Choroid plexus epithelial cell (primary cell): ENCODE data around the gene TPK1.

Experiments used
- DNase-seq: peaks from one replicate; pipeline ENCODE4 v3.0.0-alpha.2; 2010; ENCODE audit warnings: low read depth
- H3K4me3 ChIP-seq: 2 replicates; pipeline ENCODE4 v1.5.1; 2011; ENCODE audit warnings: low read depth, mild to moderate bottlenecking, control low read depth, low read length, moderate library complexity
- TF ChIP-seq, protein P1 (sequence below): conservative IDR thresholded peaks from 2 replicates; pipeline ENCODE4 v1.5.1; 2011; ENCODE audit warnings: low read depth, mild to moderate bottlenecking, control low read depth, inconsistent platforms, low read length, moderate library complexity

The TPK1 gene

DNA sequence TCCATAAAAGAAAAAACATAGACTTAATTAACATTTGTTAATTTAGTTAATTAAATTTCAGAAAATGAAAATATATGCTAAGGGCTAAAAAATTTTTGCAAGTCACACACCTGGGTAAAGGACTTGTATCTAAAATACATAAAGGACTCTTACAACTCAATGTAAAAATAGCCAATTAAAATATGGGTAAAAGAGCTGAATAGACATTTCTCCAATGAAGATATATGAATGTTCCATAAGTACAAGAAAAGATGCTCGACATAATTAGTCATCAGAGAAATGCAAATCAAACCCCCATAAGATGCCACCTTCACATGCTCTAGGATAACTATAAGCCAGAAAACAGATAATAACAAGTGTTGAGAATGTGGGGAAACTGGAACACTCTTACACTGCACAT is 288.0 kb downstream of the TPK1 start:
- no peak overlapping the region for H3K4me3 ChIP-seq
- DNase-seq, result no peak
- TF ChIP-seq, protein P1, sequence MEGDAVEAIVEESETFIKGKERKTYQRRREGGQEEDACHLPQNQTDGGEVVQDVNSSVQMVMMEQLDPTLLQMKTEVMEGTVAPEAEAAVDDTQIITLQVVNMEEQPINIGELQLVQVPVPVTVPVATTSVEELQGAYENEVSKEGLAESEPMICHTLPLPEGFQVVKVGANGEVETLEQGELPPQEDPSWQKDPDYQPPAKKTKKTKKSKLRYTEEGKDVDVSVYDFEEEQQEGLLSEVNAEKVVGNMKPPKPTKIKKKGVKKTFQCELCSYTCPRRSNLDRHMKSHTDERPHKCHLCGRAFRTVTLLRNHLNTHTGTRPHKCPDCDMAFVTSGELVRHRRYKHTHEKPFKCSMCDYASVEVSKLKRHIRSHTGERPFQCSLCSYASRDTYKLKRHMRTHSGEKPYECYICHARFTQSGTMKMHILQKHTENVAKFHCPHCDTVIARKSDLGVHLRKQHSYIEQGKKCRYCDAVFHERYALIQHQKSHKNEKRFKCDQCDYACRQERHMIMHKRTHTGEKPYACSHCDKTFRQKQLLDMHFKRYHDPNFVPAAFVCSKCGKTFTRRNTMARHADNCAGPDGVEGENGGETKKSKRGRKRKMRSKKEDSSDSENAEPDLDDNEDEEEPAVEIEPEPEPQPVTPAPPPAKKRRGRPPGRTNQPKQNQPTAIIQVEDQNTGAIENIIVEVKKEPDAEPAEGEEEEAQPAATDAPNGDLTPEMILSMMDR, result no peak

DNA sequence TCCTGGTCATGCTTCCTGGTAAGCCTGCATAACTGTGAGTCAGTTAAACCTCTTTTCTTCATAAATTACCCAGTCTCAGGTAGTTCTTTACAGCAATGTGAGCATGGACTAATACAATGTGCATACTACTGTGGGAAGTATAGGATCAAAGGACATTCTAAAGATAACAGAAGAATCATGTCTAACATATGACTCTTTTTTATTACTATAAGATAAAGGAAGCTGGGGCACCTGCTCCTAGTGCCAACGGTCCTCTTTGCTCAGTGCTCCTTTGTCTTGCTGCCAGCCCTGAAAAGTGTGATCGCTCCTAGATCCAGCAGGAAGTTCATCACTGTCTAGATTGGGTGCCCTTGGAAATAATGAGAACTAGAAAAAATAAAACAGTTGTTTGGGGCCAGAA is 289.1 kb downstream of the TPK1 start:
- TF ChIP-seq, protein P1, result no peak
- no peak overlapping the region for H3K4me3 ChIP-seq
- no peak for DNase-seq

DNA sequence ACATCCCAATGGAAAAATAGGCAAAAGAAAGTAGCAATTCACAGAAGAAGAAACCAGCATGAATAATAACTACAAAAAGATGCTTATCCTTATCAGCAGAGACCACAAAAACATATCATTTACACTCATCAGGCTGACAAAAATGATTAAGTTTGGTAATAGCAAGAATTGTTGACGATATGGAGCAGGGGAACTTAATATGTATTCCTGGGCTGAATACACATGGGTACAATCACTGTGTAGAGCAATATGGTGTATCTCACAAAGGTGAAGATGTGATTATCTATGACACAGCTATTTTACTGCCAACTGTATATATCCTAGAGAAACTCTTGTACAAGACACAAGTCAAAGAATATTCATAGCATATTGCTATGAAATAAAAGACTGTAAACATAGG is 290.5 kb downstream of the TPK1 start:
- DNase-seq, result no peak
- H3K4me3 ChIP-seq, result no peak overlapping the region
- TF ChIP-seq, protein P1, result no peak

DNA sequence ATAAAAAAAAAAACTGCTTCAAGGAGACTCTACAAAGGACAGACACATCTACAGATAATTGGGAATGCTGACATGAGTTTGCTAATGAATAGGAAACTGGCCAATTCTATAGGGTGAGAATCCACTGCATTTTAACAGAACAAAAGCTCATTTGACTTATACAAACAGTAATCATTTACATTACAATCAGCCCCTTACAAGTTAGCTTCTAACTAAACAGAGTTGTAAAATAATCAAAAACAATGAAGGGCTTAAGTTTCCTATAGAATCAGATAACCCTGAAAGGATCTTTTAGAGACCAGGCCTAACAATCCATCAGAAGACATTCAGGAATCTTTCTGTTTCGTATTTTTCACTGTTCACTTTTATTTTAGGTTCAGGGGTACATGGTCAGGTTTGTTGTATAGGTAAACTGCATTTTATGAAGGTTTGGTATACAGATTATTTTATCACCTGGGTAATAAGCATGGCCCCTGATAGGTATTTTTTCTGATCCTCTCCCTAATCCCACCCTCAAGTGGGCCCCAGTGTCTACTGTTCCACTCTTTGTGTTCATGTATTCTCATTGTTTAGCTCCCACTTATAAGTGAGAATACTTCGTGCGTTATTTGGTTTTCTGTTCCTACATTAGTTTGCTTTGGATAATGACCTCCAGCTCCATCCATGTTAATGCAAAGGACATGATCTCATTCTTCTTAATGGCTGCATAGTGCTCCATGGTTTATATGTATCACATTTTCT is 301.0 kb downstream of the TPK1 start:
- TF ChIP-seq, protein P1, result no peak
- H3K4me3 ChIP-seq, result no peak overlapping the region
- no peak for DNase-seq

DNA sequence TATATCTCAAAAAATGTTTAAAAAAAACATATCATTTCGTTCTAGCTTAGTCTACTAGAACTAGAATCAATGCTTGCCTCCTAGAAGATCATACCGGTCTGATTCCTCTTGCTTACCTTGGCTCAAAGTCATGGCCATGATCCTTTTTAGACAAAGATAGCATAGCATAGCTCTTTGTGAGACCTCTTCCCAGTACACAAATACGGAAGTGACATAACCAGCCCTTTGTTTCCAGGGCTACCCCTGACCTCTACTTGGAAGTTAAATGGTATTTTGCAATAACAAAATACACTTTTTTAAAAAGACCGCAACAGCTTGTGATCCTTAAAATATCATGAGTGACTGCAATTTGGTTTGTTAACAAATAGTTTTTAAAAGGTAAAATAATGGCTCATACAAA is 301.7 kb downstream of the TPK1 start:
- no peak overlapping the region for H3K4me3 ChIP-seq
- TF ChIP-seq, protein P1, result no peak
- peak; percentile 65 for DNase-seq

DNA sequence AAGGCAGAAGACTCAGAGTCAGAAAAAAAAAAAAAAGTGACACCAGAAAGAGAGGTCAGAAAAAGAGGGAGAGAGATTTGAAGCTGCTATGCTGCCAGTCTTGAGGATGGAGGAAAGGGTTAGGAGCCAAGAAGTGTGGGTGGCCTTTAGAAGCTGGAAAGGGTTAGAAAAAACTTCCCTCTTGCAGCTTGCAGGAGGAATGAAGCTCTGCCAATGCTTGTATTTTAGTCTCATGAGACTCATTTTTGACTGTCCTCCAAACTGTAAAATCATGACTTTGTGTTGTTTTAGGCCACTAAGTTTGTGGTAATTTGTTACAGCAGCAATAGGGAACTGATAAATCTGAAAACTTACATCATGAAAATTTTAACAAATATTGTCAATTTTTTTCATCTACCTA is 304.7 kb downstream of the TPK1 start:
- TF ChIP-seq, protein P1, result no peak
- DNase-seq, result peak; percentile 24
- H3K4me3 ChIP-seq, result no peak overlapping the region

DNA sequence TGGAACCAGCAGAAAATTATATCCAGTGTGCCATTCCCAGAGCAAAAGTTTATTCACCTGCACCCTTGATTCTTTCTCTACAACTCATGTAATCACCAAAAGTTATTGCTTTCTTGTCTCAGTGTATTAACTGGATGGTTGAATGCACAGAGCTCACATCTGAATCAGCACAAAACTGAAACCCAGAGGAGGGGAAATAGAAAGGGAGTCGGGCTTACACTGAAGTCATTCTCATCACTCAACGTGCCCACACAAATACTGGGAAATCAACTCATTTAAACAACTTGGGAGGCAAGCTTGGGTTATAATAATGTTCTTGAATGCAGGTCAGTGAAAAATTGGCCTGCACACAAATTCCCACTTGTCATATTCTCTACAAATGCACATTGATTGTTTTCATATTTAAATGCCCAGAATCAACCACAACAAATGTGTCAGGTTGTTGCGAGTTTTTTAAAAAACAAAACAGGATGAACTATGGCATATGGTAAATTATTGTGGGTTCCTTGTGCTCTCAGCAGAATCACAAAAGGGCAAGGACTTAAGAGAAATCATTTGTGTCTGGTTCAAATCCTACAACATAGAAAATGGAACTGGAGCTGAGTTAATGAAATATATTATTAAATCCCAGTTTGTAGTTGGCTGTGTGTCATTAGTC is 306.5 kb downstream of the TPK1 start:
- no peak for DNase-seq
- no peak overlapping the region for H3K4me3 ChIP-seq

More for the DNA sequence above, 306.5 kb downstream of the TPK1 start:
- TF ChIP-seq, protein P1, result no peak
